ENCODE data around the gene ANKRD36C.
"Not testable (repeated sequence)": the region's sequence is repeated elsewhere in the genome, so short reads cannot be mapped to it uniquely, and the experiment has no call there.

The ANKRD36C gene

GRCh38 chr2:96006248-96006647 lies 14.6 kb upstream of the ANKRD36C start:
- DNase-seq (ENCODE audit: low spot score) = not testable (repeated sequence)

- peak; percentile 66 for DNase-seq (ENCODE audit: low spot score)
Observed at GRCh38 chr2:95992520-95993272, 1.1 kb upstream of the ANKRD36C start.

- DNase-seq (ENCODE audit: low spot score) = not testable (repeated sequence)
Observed at GRCh38 chr2:95992102-95992501, 478 bp upstream of the ANKRD36C start.

- DNase-seq (ENCODE audit: low spot score) = not testable (repeated sequence)
Observed at GRCh38 chr2:95990884-95991283, 740 bp downstream of the ANKRD36C start.

GRCh38 chr2:95951662-95952061 lies 40.0 kb downstream of the ANKRD36C start:
- not testable (repeated sequence) for DNase-seq (ENCODE audit: low spot score)

- not testable (repeated sequence) for DNase-seq (ENCODE audit: low spot score)
Observed at GRCh38 chr2:95948039-95948438, 43.6 kb downstream of the ANKRD36C start.

GRCh38 chr2:95939947-95940346 lies 51.7 kb downstream of the ANKRD36C start:
- not testable (repeated sequence) for DNase-seq (ENCODE audit: low spot score)

- DNase-seq (ENCODE audit: low spot score) = not testable (repeated sequence)
Observed at GRCh38 chr2:95930740-95931139, 60.9 kb downstream of the ANKRD36C start.

GRCh38 chr2:95917007-95917406 lies 74.6 kb downstream of the ANKRD36C start:
- not testable (repeated sequence) for DNase-seq (ENCODE audit: low spot score)

- DNase-seq (ENCODE audit: low spot score) = not testable (repeated sequence)
Observed at GRCh38 chr2:95915131-95915530, 76.5 kb downstream of the ANKRD36C start.

- not testable (repeated sequence) for DNase-seq (ENCODE audit: low spot score)
Observed at GRCh38 chr2:95911431-95911830, 80.2 kb downstream of the ANKRD36C start.

GRCh38 chr2:95894443-95894842 lies 97.2 kb downstream of the ANKRD36C start:
- not testable (repeated sequence) for DNase-seq (ENCODE audit: low spot score)

- DNase-seq (ENCODE audit: low spot score) = not testable (repeated sequence)
Observed at GRCh38 chr2:95867929-95868328, 123.7 kb downstream of the ANKRD36C start.

GRCh38 chr2:95867047-95867677 lies 124.5 kb downstream of the ANKRD36C start:
- not testable (repeated sequence) for DNase-seq (ENCODE audit: low spot score)

- not testable (repeated sequence) for DNase-seq (ENCODE audit: low spot score)
Observed at GRCh38 chr2:95862121-95862520, 129.5 kb downstream of the ANKRD36C start.

GRCh38 chr2:95836151-95836550 lies 155.5 kb downstream of the ANKRD36C start:
- DNase-seq (ENCODE audit: low spot score) = no peak

GRCh38 chr2:95834077-95835013 lies 157.3 kb downstream of the ANKRD36C start:
- not testable (repeated sequence) for DNase-seq (ENCODE audit: low spot score)

- DNase-seq (ENCODE audit: low spot score) = not testable (repeated sequence)
Observed at GRCh38 chr2:95824218-95824617, 167.4 kb downstream of the ANKRD36C start.

GRCh38 chr2:95817521-95817920 lies 174.1 kb downstream of the ANKRD36C start:
- not testable (repeated sequence) for DNase-seq (ENCODE audit: low spot score)

- not testable (repeated sequence) for DNase-seq (ENCODE audit: low spot score)
Observed at GRCh38 chr2:95813311-95813710, 178.3 kb downstream of the ANKRD36C start.

- no peak for DNase-seq (ENCODE audit: low spot score)
Observed at GRCh38 chr2:95799892-95800291, 191.7 kb downstream of the ANKRD36C start.

All from ecto neural progenitor cell (in vitro differentiated cells).